Stimulated activated effector memory CD8-positive, alpha-beta T cell treated with anti-CD3 and anti-CD28 coated beads, Interleukin-12 subunit alpha, Interleukin-12 subunit beta, amount 100 ng/mL, for 72 hours (primary cell): ENCODE data around the gene RDM1.

Experiments
- ATAC-seq: fragments of 150-1000 bp; cut with Tn5 transposase; 2 replicates; pipeline ENCODE4 v1.10.0; 2021
- DNase-seq, 2 donors: peaks; one replicate each; pipeline ENCODE4 v3.0.0; 2021 to 2022; ENCODE audit warnings: low spot score in 2 of 2
- H3K27ac Mint-ChIP-seq: one replicate; pipeline ENCODE4 v1.8.0; 2022; ENCODE audit warnings: mild to moderate bottlenecking, mixed read lengths
- H3K36me3 Mint-ChIP-seq: one replicate; pipeline ENCODE4 v1.8.0; 2022; ENCODE audit warnings: mild to moderate bottlenecking, mixed read lengths
- H3K4me1 Mint-ChIP-seq: one replicate; pipeline ENCODE4 v1.8.0; 2022; ENCODE audit warnings: mixed read lengths
- H3K4me3 Mint-ChIP-seq: one replicate; pipeline ENCODE4 v1.8.0; 2022; ENCODE audit warnings: mild to moderate bottlenecking, mixed read lengths
- H3K9me3 Mint-ChIP-seq: one replicate; pipeline ENCODE4 v1.8.0; 2022; ENCODE audit warnings: mixed read lengths

RDM1 gene

GRCh38 chr17:35875072-35875799 lies 55.3 kb downstream of the RDM1 start:
- DNase-seq (no peak), ATAC-seq (no peak)
- Mint-ChIP-seq H3K4me1 (peaks cover 64% of the 10 kb centered on the region), H3K27ac (peak overlapping the region; percentile 98), H3K9me3 (no peaks in the 10 kb centered on the region), H3K36me3 (peaks cover 100% of the 10 kb centered on the region), H3K4me3 (peak overlapping the region; percentile 85)

GRCh38 chr17:35872196-35872980 lies 58.2 kb downstream of the RDM1 start:
- no peaks in the 10 kb centered on the region for H3K9me3 Mint-ChIP-seq
- H3K36me3 Mint-ChIP-seq, result peaks cover 78% of the 10 kb centered on the region
- no peak overlapping the region for H3K4me3 Mint-ChIP-seq
- H3K4me1 Mint-ChIP-seq, result peaks cover 52% of the 10 kb centered on the region
- DNase-seq, result no peak
- H3K27ac Mint-ChIP-seq, result peak overlapping the region; percentile 77
- ATAC-seq, result no peak

GRCh38 chr17:35870906-35871819 lies 59.4 kb downstream of the RDM1 start:
- no peak overlapping the region for H3K27ac Mint-ChIP-seq
- DNase-seq (no peak), ATAC-seq (peak; percentile 61)
- peaks cover 49% of the 10 kb centered on the region for H3K4me1 Mint-ChIP-seq
- no peak overlapping the region for H3K4me3 Mint-ChIP-seq
- peaks cover 66% of the 10 kb centered on the region for H3K36me3 Mint-ChIP-seq
- no peaks in the 10 kb centered on the region for H3K9me3 Mint-ChIP-seq

GRCh38 chr17:35868737-35869136 lies 61.8 kb downstream of the RDM1 start, which contains the start of gene HEATR9:
HEATR9 (minus strand) TSS chr17:35868891; CDS start chr17:35868742, 149 bp downstream.
- no peak for ATAC-seq
- H3K4me3 Mint-ChIP-seq, result no peak within 1 kb of the TSS
- peaks cover 41% of the 10 kb centered on the region for H3K36me3 Mint-ChIP-seq
- peak within 1 kb of the TSS; percentile 71 for H3K27ac Mint-ChIP-seq
- no peak for DNase-seq
- H3K9me3 Mint-ChIP-seq, result no peaks in the 10 kb centered on the region
- peaks cover 44% of the 10 kb centered on the region for H3K4me1 Mint-ChIP-seq
